GM21526 (cell line): Measurements from ENCODE around the gene NT5C1B.

Experiments used
- ATAC-seq: cut with Tn5 transposase; IDR thresholded peaks from one replicate; pipeline ENCODE4 v1.9.1; 2021; ENCODE audit warnings: moderate library complexity; ENCODE audit not compliant: unreplicated experiment, low FRiP score

The NT5C1B gene

GRCh38 chr2:18552351-18553077 is 36.9 kb downstream of the NT5C1B start:
- no peak for ATAC-seq

DNA sequence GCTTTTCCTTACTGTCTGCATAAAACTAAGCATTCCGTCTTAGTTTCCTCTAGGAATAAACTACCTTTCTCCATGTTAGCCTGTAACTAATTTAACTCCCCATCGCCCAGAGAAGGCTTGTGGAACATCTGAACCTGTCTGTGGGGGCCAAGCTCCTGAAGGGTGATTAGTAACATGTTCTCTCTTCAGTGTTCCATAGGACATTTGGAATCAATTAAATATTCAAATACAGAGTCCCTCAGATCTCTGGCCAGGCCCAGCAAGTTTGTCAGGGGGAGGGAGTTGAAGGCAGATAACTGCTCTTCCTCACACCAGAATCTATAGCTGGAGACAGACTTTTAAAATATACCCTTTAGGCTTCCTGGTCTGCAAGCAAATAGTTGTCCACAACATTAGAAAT is 37.7 kb downstream of the NT5C1B start:
- ATAC-seq = no peak

DNA sequence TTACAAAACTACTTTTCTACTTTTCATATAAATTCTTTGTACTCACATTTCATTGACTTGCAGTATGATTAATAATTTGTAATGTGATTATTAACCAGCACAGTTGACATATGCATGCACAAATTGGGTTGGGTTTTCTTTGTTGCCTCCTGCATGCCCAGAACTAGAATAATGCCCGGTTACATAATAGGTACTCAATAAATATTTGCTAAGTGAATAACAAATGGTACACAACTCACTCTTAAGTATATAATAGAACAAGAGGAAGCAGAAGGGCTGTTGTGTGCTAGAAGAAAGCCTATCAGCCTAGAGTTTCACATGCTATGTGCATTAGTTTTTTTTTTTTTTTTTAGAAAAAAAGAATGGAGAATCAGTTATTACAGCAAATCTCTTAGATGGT is 38.2 kb downstream of the NT5C1B start:
- ATAC-seq = no peak

GRCh38 chr2:18550433-18550832 is 38.9 kb downstream of the NT5C1B start:
- no peak for ATAC-seq

DNA sequence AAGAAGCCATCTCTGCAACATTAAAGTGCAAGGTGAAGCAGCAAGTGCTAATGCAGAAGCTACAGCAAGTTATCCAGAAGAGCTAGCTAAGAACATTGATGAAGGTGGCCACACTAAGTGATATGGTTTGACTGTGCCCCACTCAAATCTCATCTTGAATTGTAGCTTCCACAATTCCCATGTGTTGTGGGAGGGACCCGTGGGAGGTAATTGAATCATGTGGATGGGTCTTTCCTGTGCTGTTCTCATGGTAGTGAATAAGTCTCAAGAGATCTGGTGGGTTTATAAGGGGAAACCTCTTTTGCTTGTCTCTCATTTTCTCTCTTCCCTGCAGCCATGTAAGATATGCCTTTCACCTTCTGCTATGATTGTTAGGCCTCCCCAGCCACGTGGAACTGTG is 40.3 kb downstream of the NT5C1B start:
- no peak for ATAC-seq

- ATAC-seq = no peak
Observed at GRCh38 chr2:18548621-18549020, 40.7 kb downstream of the NT5C1B start.

GRCh38 chr2:18546567-18546966 is 42.8 kb downstream of the NT5C1B start:
- peak; percentile 63 for ATAC-seq

DNA sequence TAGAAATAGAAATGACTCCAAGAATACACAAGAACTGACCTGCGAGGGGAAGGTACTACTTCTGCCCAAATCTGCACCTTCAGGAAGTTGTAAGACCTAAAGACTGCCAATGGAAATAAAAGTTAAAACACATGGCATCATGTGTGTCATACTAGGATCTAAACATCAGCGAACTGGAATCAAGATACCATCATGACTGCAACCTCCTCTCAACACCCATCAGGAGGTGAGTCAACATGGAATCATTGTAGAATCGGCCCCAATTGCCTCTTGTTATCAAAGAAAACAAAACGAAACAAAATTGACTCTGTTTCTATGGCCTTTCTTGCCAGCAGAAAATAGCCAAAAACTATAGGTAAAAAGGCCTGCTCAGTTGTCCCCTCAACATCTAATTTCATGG is 44.0 kb downstream of the NT5C1B start:
- no peak for ATAC-seq

- ATAC-seq = no peak
Observed at GRCh38 chr2:18544171-18544570, 45.2 kb downstream of the NT5C1B start.

- ATAC-seq = no peak
Observed at GRCh38 chr2:18540872-18541271, 48.5 kb downstream of the NT5C1B start.

GRCh38 chr2:18536697-18537096 is 52.7 kb downstream of the NT5C1B start:
- no peak for ATAC-seq

DNA sequence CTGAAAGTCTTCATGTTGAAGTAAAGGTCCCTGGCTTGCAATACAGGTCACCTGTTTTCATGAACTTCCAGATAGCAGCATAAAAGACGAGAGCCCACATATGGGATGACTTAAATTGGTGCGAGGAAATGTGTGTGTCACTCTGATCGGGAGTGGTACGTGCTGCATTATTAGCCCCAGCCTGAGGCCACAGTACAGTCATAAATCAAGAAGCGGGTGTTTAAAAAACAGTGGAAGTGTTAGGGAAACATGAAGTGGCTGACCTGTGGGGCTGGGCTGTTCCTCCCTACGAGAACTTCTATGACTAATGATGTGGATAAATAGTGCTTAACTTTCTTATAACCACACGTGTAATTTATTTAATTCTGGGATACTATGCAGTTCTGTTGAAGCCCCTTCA is 53.3 kb downstream of the NT5C1B start:
- ATAC-seq = no peak

DNA sequence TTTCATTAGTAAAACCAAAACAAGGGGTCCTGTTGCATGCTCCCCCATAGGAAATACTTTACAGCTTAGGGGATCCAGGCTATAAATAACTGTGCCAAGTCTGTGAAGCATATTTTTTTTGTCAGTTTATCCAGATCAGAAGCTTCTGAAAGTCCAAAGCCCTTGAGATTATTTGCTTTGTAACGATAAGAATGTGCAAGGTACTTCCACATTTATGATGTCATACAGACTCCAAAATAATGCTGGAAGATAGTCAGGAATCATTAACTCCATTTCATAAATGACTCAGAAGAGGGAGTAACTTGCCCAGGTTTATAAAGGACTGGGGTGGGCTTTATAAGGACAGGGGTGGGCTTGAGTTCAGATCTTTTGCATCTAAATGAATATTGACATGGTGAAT is 58.2 kb downstream of the NT5C1B start:
- no peak for ATAC-seq

- no peak for ATAC-seq
Observed at GRCh38 chr2:18527822-18528221, 61.5 kb downstream of the NT5C1B start.

DNA sequence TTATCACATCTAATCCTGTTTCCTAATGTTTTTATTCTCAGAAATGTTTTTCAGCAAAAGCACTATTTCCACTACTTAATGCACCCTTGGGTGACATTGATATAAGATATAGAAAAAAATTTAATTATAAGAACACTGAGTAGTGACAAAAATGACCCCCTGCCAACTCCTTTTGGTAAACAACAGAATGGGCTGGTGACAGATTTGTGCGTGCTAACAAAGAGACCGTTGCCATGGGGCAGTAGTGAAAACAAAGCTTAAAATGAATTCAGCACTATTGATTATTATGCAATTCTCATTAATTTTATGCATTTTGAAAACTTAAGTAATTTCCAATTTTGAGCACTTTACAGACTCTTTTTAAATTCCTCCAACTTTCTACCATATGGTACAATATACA is 62.0 kb downstream of the NT5C1B start:
- ATAC-seq = no peak

DNA sequence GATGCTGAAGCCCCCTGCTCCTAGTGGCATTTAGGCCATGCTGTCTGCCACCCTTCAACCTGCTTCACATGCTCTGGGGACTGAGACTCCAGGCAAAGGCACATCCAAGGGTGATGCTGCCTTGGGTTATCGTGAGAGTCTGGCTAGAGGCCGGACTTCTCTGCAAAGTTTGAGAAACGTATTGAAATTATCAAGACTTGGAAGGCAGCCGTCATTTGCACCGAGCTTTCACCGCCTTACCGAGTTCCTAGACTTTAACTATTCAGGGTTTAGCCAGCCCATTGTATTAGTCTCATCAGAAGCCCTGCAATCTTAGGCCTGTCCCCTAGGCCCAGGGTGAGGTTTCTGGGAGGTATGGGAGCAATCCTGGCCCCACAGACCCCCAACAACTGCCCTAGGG is 62.9 kb downstream of the NT5C1B start:
- no peak for ATAC-seq

DNA sequence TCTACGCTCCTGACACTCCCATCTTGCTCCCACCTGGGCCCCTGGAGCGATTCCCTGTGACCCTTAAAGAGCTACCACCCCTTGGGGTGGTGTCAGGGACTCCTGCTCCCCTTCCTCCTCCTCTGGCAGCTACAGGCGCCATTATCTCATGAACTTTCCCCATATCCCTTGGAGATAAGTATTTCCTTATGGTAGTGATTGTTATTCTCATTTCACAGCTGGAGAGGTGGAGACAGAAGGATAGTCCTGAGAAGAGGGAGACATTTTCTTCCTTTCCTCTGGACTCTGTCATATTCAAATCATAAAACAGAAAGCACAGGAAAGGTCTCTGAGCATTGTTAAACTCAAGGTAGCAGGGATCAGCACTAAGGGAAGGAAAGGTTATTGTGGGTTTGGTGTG is 63.5 kb downstream of the NT5C1B start:
- no peak for ATAC-seq

GRCh38 chr2:18525236-18525635 is 64.1 kb downstream of the NT5C1B start:
- ATAC-seq = no peak

DNA sequence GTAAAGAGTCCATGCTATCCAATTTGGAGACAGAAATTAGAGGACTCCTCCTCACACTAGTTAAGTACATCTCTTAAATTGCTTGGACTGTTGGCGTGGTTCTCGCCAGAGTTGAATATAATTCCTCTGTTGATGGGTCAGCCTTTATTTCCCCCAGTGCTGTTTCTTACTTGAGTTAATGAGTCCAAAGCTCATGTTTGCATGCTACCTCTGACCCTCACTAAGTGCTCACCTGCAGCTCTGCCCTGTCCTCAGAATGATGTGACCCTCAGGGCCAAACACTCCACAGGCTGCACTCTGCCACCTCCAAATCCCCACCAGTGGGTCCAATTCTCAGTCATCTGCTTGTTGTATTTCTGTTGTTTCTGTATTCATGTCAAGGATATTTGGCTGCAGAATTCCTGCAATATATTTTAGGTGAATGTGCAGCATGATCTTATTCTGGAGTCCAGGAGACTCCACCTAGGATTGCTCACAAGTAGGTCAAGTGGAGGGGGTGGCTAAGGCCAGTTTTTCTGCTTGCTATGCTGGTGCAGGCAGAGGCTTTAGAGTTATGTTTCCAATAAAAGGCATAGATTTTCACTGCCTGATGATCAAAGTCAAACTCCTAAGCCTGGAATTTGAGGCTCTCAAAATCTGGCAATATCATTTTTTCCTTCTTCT is 66.8 kb downstream of the NT5C1B start:
- no peak for ATAC-seq

GRCh38 chr2:18520451-18521425 is 68.6 kb downstream of the NT5C1B start:
- ATAC-seq = peak; percentile 82

DNA sequence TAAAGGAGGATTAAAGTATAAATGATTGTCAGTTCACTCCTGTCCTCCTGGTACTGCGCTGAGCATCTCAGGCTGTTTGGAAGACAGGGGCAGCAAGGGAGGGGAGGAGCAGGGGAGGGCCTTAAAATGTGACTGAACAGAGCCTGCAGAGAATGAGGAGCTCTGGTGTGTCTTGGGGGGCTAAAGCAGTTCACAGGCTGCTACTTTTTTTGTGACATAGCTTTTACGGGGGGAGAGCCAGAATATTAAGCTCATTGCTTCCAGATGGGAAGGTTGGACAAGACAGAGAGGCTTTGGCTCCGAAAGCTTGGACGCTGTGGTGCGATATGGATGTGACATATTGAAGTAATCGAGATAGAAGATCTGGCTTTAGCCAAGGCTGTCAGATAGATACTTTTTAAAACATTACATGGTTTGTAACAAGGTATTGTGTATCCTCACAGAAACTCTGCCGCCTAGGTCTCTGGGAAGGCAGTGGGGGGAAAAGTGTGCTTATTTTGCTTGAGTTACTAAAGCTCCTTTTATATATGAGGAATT is 69.4 kb downstream of the NT5C1B start:
- ATAC-seq = no peak
